ENCODE data around the gene MCOLN1. TPM values are rescaled to one million over a fixed set of nuclear protein-coding genes. Genes with fewer than 3 reads are reported as not detected.

The MCOLN1 gene
- total and polyA plus RNA-seq, 9 of the 15 experiments (the other 6 are each of a cell fraction or from before 2014, with no cell fraction given), result 0.25 to 15.4 (median 7.1) TPM

GRCh38 chr19:7550987-7551761, 28.8 kb downstream of the MCOLN1 start (continued):
- TF ChIP-seq NR4A1 (CRISPR knock-in tag; IDR thresholded peaks at IDR 0.05), result no peak
- TF ChIP-seq NR4A1 (tag; IDR thresholded peaks at IDR 0.05), result 0 out of 2 replicates have a peak, but pooled peaks have one; percentile 34
- TF ChIP-seq, protein P1, sequence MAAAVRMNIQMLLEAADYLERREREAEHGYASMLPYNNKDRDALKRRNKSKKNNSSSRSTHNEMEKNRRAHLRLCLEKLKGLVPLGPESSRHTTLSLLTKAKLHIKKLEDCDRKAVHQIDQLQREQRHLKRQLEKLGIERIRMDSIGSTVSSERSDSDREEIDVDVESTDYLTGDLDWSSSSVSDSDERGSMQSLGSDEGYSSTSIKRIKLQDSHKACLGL (CRISPR knock-in tag; IDR thresholded peaks at IDR 0.05; ENCODE audit: borderline replicate concordance, poor library complexity, severe bottlenecking), result no peak
- TF ChIP-seq TFAP4 (CRISPR knock-in tag; IDR thresholded peaks at IDR 0.05; ENCODE audit: borderline replicate concordance), result peak; percentile 57; the same call in 1 of the 2 replicates
- TF ChIP-seq TEAD4 (IDR thresholded peaks at IDR 0.05; ENCODE audit: low read length), result peak; percentile 17; the same call in 1 of the 2 replicates
- no peak for TF ChIP-seq TEAD4 (CRISPR knock-in tag; IDR thresholded peaks at IDR 0.05; ENCODE audit: borderline replicate concordance)
- TF ChIP-seq ASH1L (IDR thresholded peaks at IDR 0.05; ENCODE audit: borderline replicate concordance, low read depth, partially characterized antibody), result peak; percentile 30
- peak; percentile 60; the same call in 1 of the 2 replicates for TF ChIP-seq ZBTB40 (IDR thresholded peaks at IDR 0.05)
- TF ChIP-seq ZBTB40 (CRISPR knock-in tag; IDR thresholded peaks at IDR 0.05), result no peak
- no peak for TF ChIP-seq CCNT2 (IDR thresholded peaks at IDR 0.05; ENCODE audit: borderline replicate concordance, extremely low read depth, insufficient read length, low read depth, low read length)
- TF ChIP-seq EWSR1 (IDR thresholded peaks at IDR 0.05; ENCODE audit: borderline replicate concordance, low read depth, partially characterized antibody), result no peak

All from K562 (cell line).